A549 treated with dexamethasone at 1 μM for 4 hours (cell line): Measurements from ENCODE around the gene CCDC9B. TPM values are rescaled to one million over a fixed set of nuclear protein-coding genes. Genes with fewer than 3 reads are reported as not detected.

Experiments used
- total RNA-seq: library from RNA; stranded (reverse); fragments of 200-300 nt; extraction: Qiagen RNA extraction; gene quantifications from 5 replicates; pipeline ENCODE4 v1.2.3, GENCODE V29; 2022

The CCDC9B gene
- total RNA-seq, result 13.0 to 26.8 TPM (median 19.2 TPM) in 5 replicates

GRCh38 chr15:40340740-40341400, at the start of gene CCDC9B:
TSS of gene CCDC9B (minus strand) at chr15:40340939. CDS start at chr15:40340819, 120 bp downstream.

GRCh38 chr15:40382580-40383456, 42.1 kb upstream of the CCDC9B start, which contains the start of gene KNSTRN:
TSS of gene KNSTRN (plus strand) at chr15:40382721. CDS start at chr15:40382836, 115 bp downstream.

GRCh38 chr15:40357723-40358470, 17.2 kb upstream of the CCDC9B start, which contains the start of gene DISP2:
TSS of gene DISP2 (plus strand) at chr15:40358219. CDS start at chr15:40358322, 103 bp downstream.

GRCh38 chr15:40323239-40323952, 17.3 kb downstream of the CCDC9B start, which contains the start of gene INAFM2:
TSS of gene INAFM2 (plus strand) at chr15:40323692. CDS start at chr15:40324056, 364 bp downstream.

GRCh38 chr15:40307421-40308211, 33.1 kb downstream of the CCDC9B start, which contains the start of gene PLCB2:
TSS of gene PLCB2 (minus strand) at chr15:40307935. CDS start at chr15:40307672, 263 bp downstream.

GRCh38 chr15:40282869-40283614, 57.7 kb downstream of the CCDC9B start, which contains the start of gene ANKRD63:
TSS of gene ANKRD63 (minus strand) at chr15:40283064. CDS start at chr15:40282586, 478 bp downstream.

Other genes with a start within 250 kb of the CCDC9B start
- 1.5 to 2.4 TPM (median 1.9 TPM) in 5 replicates for gene BMF, start 232.1 kb downstream of the CCDC9B start, total RNA-seq
- 25.6 to 30.3 TPM (median 28.8 TPM) in 5 replicates for gene BUB1B, start 179.9 kb downstream of the CCDC9B start, total RNA-seq
- gene PAK6, start 101.9 kb downstream of the CCDC9B start, total RNA-seq, result 0.29 to 0.68 TPM (median 0.34 TPM) in 5 replicates
- 0.20 to 0.49 TPM (median 0.26 TPM) in 5 replicates for gene ANKRD63, start 57.9 kb downstream of the CCDC9B start, total RNA-seq
- gene PLCB2, start 33.0 kb downstream of the CCDC9B start, total RNA-seq, result 0.50 to 1.0 TPM (median 0.90 TPM) in 5 replicates
- 6.2 to 8.2 TPM (median 7.0 TPM) in 5 replicates for gene INAFM2, start 17.2 kb downstream of the CCDC9B start, total RNA-seq
- gene PHGR1, start 10.1 kb upstream of the CCDC9B start, total RNA-seq, result not detected in 5 replicates
- 1.1 to 1.9 TPM (median 1.5 TPM) in 5 replicates for gene DISP2, start 17.3 kb upstream of the CCDC9B start, total RNA-seq
- 44.0 to 51.2 TPM (median 47.6 TPM) in 5 replicates for gene KNSTRN, start 41.8 kb upstream of the CCDC9B start, total RNA-seq
- gene IVD, start 64.9 kb upstream of the CCDC9B start, total RNA-seq, result 9.3 to 13.5 TPM (median 12.0 TPM) in 5 replicates
- gene BAHD1, start 100.0 kb upstream of the CCDC9B start, total RNA-seq, result 9.4 to 11.6 TPM (median 11.2 TPM) in 5 replicates
- 14.0 to 20.1 TPM (median 17.6 TPM) in 5 replicates for gene CHST14, start 130.0 kb upstream of the CCDC9B start, total RNA-seq
- 10.9 to 20.7 TPM (median 11.0 TPM) in 5 replicates for gene CCDC32, start 224.1 kb upstream of the CCDC9B start, total RNA-seq
- 13.0 to 15.6 TPM (median 15.3 TPM) in 5 replicates for gene RPUSD2, start 228.4 kb upstream of the CCDC9B start, total RNA-seq